ENCODE results near the gene ACYP2.

DNA sequence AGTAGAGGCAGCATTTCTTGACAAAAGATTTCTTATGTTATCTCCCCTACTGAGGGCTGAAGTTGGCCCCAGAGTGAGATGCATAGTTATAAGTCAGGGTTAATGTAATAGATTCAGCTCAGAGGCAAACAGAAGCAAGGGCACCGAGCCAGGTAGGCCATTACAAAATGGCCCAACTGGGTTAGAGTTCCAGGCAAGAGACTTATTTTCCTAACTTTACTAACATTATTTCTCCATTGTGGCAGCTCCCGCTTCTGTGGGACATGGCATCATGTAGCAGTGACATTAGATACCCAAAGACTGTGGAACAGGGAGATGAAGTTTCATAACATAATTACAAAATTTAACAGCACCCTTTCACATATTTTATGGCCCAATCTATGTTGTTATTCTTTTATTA, 113.5 kb downstream of the ACYP2 start:
- TF ChIP-seq, protein P1, sequence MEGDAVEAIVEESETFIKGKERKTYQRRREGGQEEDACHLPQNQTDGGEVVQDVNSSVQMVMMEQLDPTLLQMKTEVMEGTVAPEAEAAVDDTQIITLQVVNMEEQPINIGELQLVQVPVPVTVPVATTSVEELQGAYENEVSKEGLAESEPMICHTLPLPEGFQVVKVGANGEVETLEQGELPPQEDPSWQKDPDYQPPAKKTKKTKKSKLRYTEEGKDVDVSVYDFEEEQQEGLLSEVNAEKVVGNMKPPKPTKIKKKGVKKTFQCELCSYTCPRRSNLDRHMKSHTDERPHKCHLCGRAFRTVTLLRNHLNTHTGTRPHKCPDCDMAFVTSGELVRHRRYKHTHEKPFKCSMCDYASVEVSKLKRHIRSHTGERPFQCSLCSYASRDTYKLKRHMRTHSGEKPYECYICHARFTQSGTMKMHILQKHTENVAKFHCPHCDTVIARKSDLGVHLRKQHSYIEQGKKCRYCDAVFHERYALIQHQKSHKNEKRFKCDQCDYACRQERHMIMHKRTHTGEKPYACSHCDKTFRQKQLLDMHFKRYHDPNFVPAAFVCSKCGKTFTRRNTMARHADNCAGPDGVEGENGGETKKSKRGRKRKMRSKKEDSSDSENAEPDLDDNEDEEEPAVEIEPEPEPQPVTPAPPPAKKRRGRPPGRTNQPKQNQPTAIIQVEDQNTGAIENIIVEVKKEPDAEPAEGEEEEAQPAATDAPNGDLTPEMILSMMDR (IDR thresholded peaks at IDR 0.05), result no peak
- no peak for TF ChIP-seq EZH2 (IDR thresholded peaks at IDR 0.05; ENCODE audit: borderline replicate concordance, insufficient read depth, low read depth, low read length, poor library complexity, severe bottlenecking)
